WTC11 (cell line): ENCODE measurements around the gene ZBTB8A. TPM values are rescaled to one million over a fixed set of nuclear protein-coding genes. Genes with fewer than 3 reads are reported as not detected.
A peak's percentile ranks its signal among the peaks of the same experiment; 100 is the strongest.

Experiments
- ATAC-seq: fragments of 200-7000 bp; cut with Tn5 transposase; 2 replicates; pipeline ENCODE4 v1.10.0; 2021; ENCODE audit warnings: mild to moderate bottlenecking, moderate library complexity
- CTCF ChIA-PET: fragments of 300-600 bp; sonication (Branson Sonifier 250); formaldehyde crosslinking; loops from one replicate; lab custom pipeline; 2021; ENCODE audit warnings: antibody characterized with exemption; lab: Charles Lee
- POLR2A ChIA-PET: fragments of 350-600 bp; sonication (Branson Sonifier 250); formaldehyde crosslinking; loops from one replicate; lab custom pipeline; 2021; ENCODE audit warnings: antibody characterized with exemption; lab: Charles Lee
- DNase-seq: peaks from one replicate; pipeline ENCODE4 v3.0.0; 2021; ENCODE audit warnings: low spot score
- H3K27ac Mint-ChIP-seq: 2 replicates; pipeline ENCODE4 v1.8.0; 2021; ENCODE audit warnings: mixed read lengths
- H3K27me3 Mint-ChIP-seq: 2 replicates; pipeline ENCODE4 v1.8.0; 2021; ENCODE audit warnings: low read depth, mild to moderate bottlenecking, moderate library complexity, mixed read lengths
- H3K36me3 Mint-ChIP-seq: 2 replicates; pipeline ENCODE4 v1.8.0; 2021; ENCODE audit warnings: mixed read lengths
- H3K4me1 Mint-ChIP-seq: 2 replicates; pipeline ENCODE4 v1.8.0; 2022; ENCODE audit warnings: mixed read lengths
- H3K4me3 Mint-ChIP-seq: 2 replicates; pipeline ENCODE4 v1.8.0; 2021; ENCODE audit warnings: mild to moderate bottlenecking, moderate library complexity, mixed read lengths
- H3K9me3 Mint-ChIP-seq: 2 replicates; pipeline ENCODE4 v1.8.0; 2021; ENCODE audit warnings: mixed read lengths
- CBFB ChIP-seq: sonication (generic); formaldehyde crosslinking; IDR thresholded peaks from 2 replicates; pipeline ENCODE4 v1.8.1; 2022; ENCODE audit warnings: mild to moderate bottlenecking, low read depth, missing genetic modification reagents
- CREB1 ChIP-seq: sonication (generic); formaldehyde crosslinking; IDR thresholded peaks from 2 replicates; pipeline ENCODE4 v1.8.0; 2023; ENCODE audit warnings: mild to moderate bottlenecking, missing genetic modification reagents
- CREM ChIP-seq: sonication (generic); formaldehyde crosslinking; IDR thresholded peaks from 2 replicates; pipeline ENCODE4 v1.8.1; 2022; ENCODE audit warnings: mild to moderate bottlenecking, missing genetic modification reagents, moderate library complexity
- GABPB1 ChIP-seq: sonication (generic); formaldehyde crosslinking; IDR thresholded peaks from 2 replicates; pipeline ENCODE4 v1.8.1; 2023; ENCODE audit warnings: mild to moderate bottlenecking, missing genetic modification reagents
- HMGA2 ChIP-seq: fragments of 250-450 bp; sonication (Bioruptor Pico); IDR thresholded peaks from 2 replicates; pipeline ENCODE4 v1.4.0; 2021; ENCODE audit warnings: mild to moderate bottlenecking, moderate library complexity
- JAZF1 ChIP-seq: fragments of 250-450 bp; sonication (Bioruptor Pico); IDR thresholded peaks from 2 replicates; pipeline ENCODE4 v1.9.0; 2021; ENCODE audit warnings: moderate library complexity, mild to moderate bottlenecking, inconsistent platforms
- JUN ChIP-seq: sonication (generic); formaldehyde crosslinking; IDR thresholded peaks from 2 replicates; pipeline ENCODE4 v1.8.0; 2023; ENCODE audit warnings: mild to moderate bottlenecking, missing genetic modification reagents
- MXD4 ChIP-seq: fragments of 250-450 bp; sonication (Bioruptor Pico); IDR thresholded peaks from 2 replicates; pipeline ENCODE4 v1.8.0; 2021; ENCODE audit warnings: mild to moderate bottlenecking, moderate library complexity, borderline replicate concordance
- MYBL2 ChIP-seq: sonication (generic); formaldehyde crosslinking; IDR thresholded peaks from 2 replicates; pipeline ENCODE4 v1.8.1; 2023; ENCODE audit warnings: mild to moderate bottlenecking, moderate library complexity, missing genetic modification reagents
- NFYB ChIP-seq: sonication (generic); formaldehyde crosslinking; conservative IDR thresholded peaks from 2 replicates; pipeline ENCODE4 v1.8.0; 2022; ENCODE audit warnings: low read depth, missing genetic modification reagents
- PRRX2 ChIP-seq: fragments of 250-450 bp; sonication (Bioruptor Pico); IDR thresholded peaks from 2 replicates; pipeline ENCODE4 v1.8.0; 2021; ENCODE audit warnings: mild to moderate bottlenecking
- RELA ChIP-seq: sonication (generic); formaldehyde crosslinking; IDR thresholded peaks from 2 replicates; pipeline ENCODE4 v1.8.1; 2022; ENCODE audit warnings: missing genetic modification reagents, mild to moderate bottlenecking, borderline replicate concordance
- SMAD4 ChIP-seq: sonication (generic); formaldehyde crosslinking; IDR thresholded peaks from 2 replicates; pipeline ENCODE4 v1.8.0; 2022; ENCODE audit warnings: mild to moderate bottlenecking, missing genetic modification reagents
- ZNF138 ChIP-seq: sonication (generic); formaldehyde crosslinking; conservative IDR thresholded peaks from 2 replicates; pipeline ENCODE4 v1.8.1; 2022; ENCODE audit warnings: mild to moderate bottlenecking, moderate library complexity, missing genetic modification reagents
- ZNF263 ChIP-seq: sonication (generic); formaldehyde crosslinking; IDR thresholded peaks from 2 replicates; pipeline ENCODE4 v1.8.1; 2022; ENCODE audit warnings: low read depth, mild to moderate bottlenecking, moderate library complexity, missing genetic modification reagents
- ZNF317 ChIP-seq: sonication (generic); formaldehyde crosslinking; IDR thresholded peaks from 2 replicates; pipeline ENCODE4 v1.8.1; 2023; ENCODE audit warnings: low read depth, mild to moderate bottlenecking, moderate library complexity, missing genetic modification reagents, borderline replicate concordance
- total RNA-seq: library from RNA; stranded (reverse); gene quantifications from 3 replicates; pipeline ENCODE4 v1.2.3, GENCODE V29; 2021
- TF ChIP-seq, protein P1 (sequence below): sonication (generic); formaldehyde crosslinking; IDR thresholded peaks from 2 replicates; pipeline ENCODE4 v1.8.1; 2023; ENCODE audit warnings: mild to moderate bottlenecking, moderate library complexity, missing genetic modification reagents
- TF ChIP-seq, protein P2 (sequence below): sonication (generic); formaldehyde crosslinking; conservative IDR thresholded peaks from 2 replicates; pipeline ENCODE4 v1.8.1; 2022; ENCODE audit warnings: mild to moderate bottlenecking, missing genetic modification reagents
- TF ChIP-seq, protein P3 (sequence below): sonication (generic); formaldehyde crosslinking; conservative IDR thresholded peaks from 2 replicates; pipeline ENCODE4 v1.8.1; 2023; ENCODE audit warnings: mild to moderate bottlenecking, low read depth, missing genetic modification reagents, moderate library complexity
- TF ChIP-seq, protein P4 (sequence below): sonication (generic); formaldehyde crosslinking; IDR thresholded peaks from 2 replicates; pipeline ENCODE4 v1.8.1; 2022; ENCODE audit warnings: low read depth, mild to moderate bottlenecking, moderate library complexity, missing genetic modification reagents, borderline replicate concordance
- TF ChIP-seq, protein P5 (sequence below): fragments of 250-450 bp; sonication (Bioruptor Pico); IDR thresholded peaks from 2 replicates; pipeline ENCODE4 v1.9.0; 2021; ENCODE audit warnings: moderate library complexity, mild to moderate bottlenecking, inconsistent platforms, borderline replicate concordance
- TF ChIP-seq, protein P6 (sequence below): sonication (generic); formaldehyde crosslinking; IDR thresholded peaks from 2 replicates; pipeline ENCODE4 v1.8.0; 2023; ENCODE audit warnings: missing genetic modification reagents
- TF ChIP-seq, protein P7 (sequence below): sonication (generic); formaldehyde crosslinking; IDR thresholded peaks from 2 replicates; pipeline ENCODE4 v1.8.1; 2023; ENCODE audit warnings: mild to moderate bottlenecking, missing genetic modification reagents, moderate library complexity
- TF ChIP-seq, protein P8 (sequence below): sonication (generic); formaldehyde crosslinking; IDR thresholded peaks from 2 replicates; pipeline ENCODE4 v1.8.1; 2023; ENCODE audit warnings: mild to moderate bottlenecking, missing genetic modification reagents, borderline replicate concordance

Gene ZBTB8A
- total RNA-seq, 1 experiment from 2014 or later, result 7.7 TPM

DNA sequence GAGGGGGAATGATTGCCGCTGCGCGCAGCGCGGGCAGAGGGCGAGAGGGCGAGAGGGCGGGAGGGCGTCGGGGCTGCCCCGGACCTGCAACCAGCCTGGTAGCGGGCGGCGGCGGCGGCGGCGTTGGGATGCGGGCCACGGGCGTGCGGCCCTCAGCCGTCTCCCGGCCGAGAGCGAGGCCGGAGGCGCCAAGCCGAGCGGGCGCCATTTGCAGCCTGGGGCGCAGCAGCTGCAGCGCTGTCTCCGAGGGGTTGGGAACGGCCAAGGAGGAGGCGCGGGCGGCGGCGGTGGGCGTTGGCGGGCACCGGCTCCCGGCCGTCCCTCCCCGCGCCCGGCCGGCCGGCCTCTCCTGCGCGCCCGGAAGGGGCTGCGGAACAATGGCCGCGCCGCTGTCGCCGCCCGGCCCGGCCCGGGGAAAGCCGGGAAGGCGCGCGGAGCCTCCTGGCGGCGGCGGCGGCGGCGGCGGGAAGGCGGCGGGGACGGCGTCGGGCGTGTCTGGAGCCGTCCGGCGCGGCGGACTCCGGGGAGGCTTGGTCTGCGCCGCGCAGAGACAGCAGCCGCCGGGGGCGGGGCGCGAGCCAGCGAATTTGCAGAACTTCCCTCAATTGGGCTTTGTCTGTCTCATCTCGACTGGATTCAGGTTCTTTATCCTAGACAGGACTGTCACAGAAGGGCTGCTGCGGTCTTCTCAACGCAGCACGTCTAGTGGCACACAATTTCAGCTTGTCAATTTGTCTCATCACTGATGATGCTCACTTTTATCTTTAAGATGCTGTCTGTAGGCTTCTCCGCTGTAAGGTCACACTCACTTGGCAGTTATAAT lies 38.6 kb upstream of the ZBTB8A start:
- no peaks in the 10 kb centered on the region for H3K36me3 Mint-ChIP-seq
- peak overlapping the region; percentile 90 for H3K4me3 Mint-ChIP-seq
- CTCF ChIA-PET, result interaction anchor here (1.0 to 1.6 kb wide), 4 partner anchors 20 to 99 kb away, joined by 4 to 11 read pairs (median 6); no protein-coding TSS in a partner anchor
- H3K27me3 Mint-ChIP-seq, result no peaks in the 10 kb centered on the region
- peak; percentile 89 for ATAC-seq
- POLR2A ChIA-PET, result interaction anchor here (0.6 kb wide), 2 partner anchors 93 to 106 kb away, joined by 3 to 4 read pairs; partner anchors contain the start of gene BSDC1
- H3K4me1 Mint-ChIP-seq, result peaks cover 12% of the 10 kb centered on the region
- H3K9me3 Mint-ChIP-seq, result no peaks in the 10 kb centered on the region
- DNase-seq, result peak; percentile 75
- peak overlapping the region; percentile 98 for H3K27ac Mint-ChIP-seq
- TF ChIP-seq JAZF1 (CRISPR knock-in tag), result no peak
- TF ChIP-seq, protein P1, sequence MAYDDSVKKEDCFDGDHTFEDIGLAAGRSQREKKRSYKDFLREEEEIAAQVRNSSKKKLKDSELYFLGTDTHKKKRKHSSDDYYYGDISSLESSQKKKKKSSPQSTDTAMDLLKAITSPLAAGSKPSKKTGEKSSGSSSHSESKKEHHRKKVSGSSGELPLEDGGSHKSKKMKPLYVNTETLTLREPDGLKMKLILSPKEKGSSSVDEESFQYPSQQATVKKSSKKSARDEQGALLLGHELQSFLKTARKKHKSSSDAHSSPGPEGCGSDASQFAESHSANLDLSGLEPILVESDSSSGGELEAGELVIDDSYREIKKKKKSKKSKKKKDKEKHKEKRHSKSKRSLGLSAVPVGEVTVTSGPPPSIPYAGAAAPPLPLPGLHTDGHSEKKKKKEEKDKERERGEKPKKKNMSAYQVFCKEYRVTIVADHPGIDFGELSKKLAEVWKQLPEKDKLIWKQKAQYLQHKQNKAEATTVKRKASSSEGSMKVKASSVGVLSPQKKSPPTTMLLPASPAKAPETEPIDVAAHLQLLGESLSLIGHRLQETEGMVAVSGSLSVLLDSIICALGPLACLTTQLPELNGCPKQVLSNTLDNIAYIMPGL, result no peak; the same call in 1 of the 2 replicates
- TF ChIP-seq MYBL2 (CRISPR knock-in tag), result no peak
- TF ChIP-seq, protein P2, sequence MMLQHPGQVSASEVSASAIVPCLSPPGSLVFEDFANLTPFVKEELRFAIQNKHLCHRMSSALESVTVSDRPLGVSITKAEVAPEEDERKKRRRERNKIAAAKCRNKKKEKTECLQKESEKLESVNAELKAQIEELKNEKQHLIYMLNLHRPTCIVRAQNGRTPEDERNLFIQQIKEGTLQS (CRISPR knock-in tag), result no peak
- TF ChIP-seq NFYB (CRISPR knock-in tag), result no peak; the same call in 1 of the 2 replicates
- no peak for TF ChIP-seq SMAD4
- TF ChIP-seq, protein P3, sequence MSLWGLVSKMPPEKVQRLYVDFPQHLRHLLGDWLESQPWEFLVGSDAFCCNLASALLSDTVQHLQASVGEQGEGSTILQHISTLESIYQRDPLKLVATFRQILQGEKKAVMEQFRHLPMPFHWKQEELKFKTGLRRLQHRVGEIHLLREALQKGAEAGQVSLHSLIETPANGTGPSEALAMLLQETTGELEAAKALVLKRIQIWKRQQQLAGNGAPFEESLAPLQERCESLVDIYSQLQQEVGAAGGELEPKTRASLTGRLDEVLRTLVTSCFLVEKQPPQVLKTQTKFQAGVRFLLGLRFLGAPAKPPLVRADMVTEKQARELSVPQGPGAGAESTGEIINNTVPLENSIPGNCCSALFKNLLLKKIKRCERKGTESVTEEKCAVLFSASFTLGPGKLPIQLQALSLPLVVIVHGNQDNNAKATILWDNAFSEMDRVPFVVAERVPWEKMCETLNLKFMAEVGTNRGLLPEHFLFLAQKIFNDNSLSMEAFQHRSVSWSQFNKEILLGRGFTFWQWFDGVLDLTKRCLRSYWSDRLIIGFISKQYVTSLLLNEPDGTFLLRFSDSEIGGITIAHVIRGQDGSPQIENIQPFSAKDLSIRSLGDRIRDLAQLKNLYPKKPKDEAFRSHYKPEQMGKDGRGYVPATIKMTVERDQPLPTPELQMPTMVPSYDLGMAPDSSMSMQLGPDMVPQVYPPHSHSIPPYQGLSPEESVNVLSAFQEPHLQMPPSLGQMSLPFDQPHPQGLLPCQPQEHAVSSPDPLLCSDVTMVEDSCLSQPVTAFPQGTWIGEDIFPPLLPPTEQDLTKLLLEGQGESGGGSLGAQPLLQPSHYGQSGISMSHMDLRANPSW, result no peak
- TF ChIP-seq, protein P4, sequence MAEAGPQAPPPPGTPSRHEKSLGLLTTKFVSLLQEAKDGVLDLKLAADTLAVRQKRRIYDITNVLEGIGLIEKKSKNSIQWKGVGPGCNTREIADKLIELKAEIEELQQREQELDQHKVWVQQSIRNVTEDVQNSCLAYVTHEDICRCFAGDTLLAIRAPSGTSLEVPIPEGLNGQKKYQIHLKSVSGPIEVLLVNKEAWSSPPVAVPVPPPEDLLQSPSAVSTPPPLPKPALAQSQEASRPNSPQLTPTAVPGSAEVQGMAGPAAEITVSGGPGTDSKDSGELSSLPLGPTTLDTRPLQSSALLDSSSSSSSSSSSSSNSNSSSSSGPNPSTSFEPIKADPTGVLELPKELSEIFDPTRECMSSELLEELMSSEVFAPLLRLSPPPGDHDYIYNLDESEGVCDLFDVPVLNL (CRISPR knock-in tag), result peak; percentile 80; the same call in 1 of the 2 replicates
- TF ChIP-seq CBFB (CRISPR knock-in tag), result no peak
- no peak for TF ChIP-seq HMGA2 (CRISPR knock-in tag)
- no peak for TF ChIP-seq GABPB1 (CRISPR knock-in tag)
- TF ChIP-seq RELA (CRISPR knock-in tag), result no peak
- TF ChIP-seq, protein P5, sequence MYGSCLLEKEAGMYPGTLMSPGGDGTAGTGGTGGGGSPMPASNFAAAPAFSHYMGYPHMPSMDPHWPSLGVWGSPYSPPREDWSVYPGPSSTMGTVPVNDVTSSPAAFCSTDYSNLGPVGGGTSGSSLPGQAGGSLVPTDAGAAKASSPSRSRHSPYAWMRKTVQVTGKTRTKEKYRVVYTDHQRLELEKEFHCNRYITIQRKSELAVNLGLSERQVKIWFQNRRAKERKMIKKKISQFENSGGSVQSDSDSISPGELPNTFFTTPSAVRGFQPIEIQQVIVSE, result no peak
- peak; percentile 75 for TF ChIP-seq CREM (CRISPR knock-in tag)
- no peak for TF ChIP-seq ZNF138 (CRISPR knock-in tag)
- no peak for TF ChIP-seq ZNF317 (CRISPR knock-in tag)
- TF ChIP-seq PRRX2, result no peak
- no peak for TF ChIP-seq ZNF263 (CRISPR knock-in tag)
- no peak for TF ChIP-seq MXD4 (CRISPR knock-in tag)
- TF ChIP-seq, protein P6, sequence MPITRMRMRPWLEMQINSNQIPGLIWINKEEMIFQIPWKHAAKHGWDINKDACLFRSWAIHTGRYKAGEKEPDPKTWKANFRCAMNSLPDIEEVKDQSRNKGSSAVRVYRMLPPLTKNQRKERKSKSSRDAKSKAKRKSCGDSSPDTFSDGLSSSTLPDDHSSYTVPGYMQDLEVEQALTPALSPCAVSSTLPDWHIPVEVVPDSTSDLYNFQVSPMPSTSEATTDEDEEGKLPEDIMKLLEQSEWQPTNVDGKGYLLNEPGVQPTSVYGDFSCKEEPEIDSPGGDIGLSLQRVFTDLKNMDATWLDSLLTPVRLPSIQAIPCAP (CRISPR knock-in tag), result no peak
- no peak for TF ChIP-seq JUN (CRISPR knock-in tag)
- TF ChIP-seq, protein P7, sequence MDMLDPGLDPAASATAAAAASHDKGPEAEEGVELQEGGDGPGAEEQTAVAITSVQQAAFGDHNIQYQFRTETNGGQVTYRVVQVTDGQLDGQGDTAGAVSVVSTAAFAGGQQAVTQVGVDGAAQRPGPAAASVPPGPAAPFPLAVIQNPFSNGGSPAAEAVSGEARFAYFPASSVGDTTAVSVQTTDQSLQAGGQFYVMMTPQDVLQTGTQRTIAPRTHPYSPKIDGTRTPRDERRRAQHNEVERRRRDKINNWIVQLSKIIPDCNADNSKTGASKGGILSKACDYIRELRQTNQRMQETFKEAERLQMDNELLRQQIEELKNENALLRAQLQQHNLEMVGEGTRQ (CRISPR knock-in tag), result 0 out of 2 replicates have a peak, but pooled peaks have one; percentile 11
- no peak for TF ChIP-seq CREB1 (CRISPR knock-in tag)
- TF ChIP-seq, protein P8, sequence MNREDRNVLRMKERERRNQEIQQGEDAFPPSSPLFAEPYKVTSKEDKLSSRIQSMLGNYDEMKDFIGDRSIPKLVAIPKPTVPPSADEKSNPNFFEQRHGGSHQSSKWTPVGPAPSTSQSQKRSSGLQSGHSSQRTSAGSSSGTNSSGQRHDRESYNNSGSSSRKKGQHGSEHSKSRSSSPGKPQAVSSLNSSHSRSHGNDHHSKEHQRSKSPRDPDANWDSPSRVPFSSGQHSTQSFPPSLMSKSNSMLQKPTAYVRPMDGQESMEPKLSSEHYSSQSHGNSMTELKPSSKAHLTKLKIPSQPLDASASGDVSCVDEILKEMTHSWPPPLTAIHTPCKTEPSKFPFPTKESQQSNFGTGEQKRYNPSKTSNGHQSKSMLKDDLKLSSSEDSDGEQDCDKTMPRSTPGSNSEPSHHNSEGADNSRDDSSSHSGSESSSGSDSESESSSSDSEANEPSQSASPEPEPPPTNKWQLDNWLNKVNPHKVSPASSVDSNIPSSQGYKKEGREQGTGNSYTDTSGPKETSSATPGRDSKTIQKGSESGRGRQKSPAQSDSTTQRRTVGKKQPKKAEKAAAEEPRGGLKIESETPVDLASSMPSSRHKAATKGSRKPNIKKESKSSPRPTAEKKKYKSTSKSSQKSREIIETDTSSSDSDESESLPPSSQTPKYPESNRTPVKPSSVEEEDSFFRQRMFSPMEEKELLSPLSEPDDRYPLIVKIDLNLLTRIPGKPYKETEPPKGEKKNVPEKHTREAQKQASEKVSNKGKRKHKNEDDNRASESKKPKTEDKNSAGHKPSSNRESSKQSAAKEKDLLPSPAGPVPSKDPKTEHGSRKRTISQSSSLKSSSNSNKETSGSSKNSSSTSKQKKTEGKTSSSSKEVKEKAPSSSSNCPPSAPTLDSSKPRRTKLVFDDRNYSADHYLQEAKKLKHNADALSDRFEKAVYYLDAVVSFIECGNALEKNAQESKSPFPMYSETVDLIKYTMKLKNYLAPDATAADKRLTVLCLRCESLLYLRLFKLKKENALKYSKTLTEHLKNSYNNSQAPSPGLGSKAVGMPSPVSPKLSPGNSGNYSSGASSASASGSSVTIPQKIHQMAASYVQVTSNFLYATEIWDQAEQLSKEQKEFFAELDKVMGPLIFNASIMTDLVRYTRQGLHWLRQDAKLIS (CRISPR knock-in tag), result no peak
